ENCODE measurements around the gene KCNJ11.

DNA sequence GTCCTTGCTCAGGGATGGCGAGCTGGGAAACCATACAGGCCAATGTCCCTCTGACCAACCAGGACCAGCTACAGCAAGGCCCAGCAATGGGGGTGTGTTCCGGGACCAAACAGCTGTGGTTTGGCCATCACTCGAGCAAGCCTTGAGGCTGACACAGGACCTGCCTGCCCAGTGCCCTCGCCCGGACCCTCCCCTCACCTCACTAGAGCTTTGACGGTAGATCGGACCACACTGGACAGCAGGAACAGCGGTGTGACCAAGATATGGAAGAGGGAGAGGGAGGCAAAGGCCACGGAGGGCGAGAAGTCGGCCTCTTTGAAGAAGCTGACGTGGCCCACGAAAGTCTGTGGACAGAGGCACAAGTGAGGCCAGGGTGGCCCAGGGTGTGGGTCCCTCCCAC, 42.2 kb upstream of the KCNJ11 start:
- TF ChIP-seq CTCF (IDR thresholded peaks at IDR 0.05) (no peak), POLR2A (IDR thresholded peaks at IDR 0.05) (no peak)
